Measurements from ENCODE around the gene GRID2. TPM values are rescaled to one million over a fixed set of nuclear protein-coding genes. Genes with fewer than 3 reads are reported as not detected.

The GRID2 gene
- total and polyA plus RNA-seq, 2 of the 13 experiments (the other 11 are each of a cell fraction or from before 2014, with no cell fraction given), result not detected

GRCh38 chr4:93029769-93030168 lies 726.0 kb downstream of the GRID2 start:
- Histone ChIP-seq H3K4me2 (ENCODE audit: low read depth, low read length) (no peak overlapping the region), H3K4me3 (replicated peaks in 1 of 3; ENCODE audit: insufficient read depth in 1 of 3, low read depth in 2 of 3, low read length in 3 of 3) (no peak overlapping the region), H2AFZ (ENCODE audit: low read length) (no peak overlapping the region), H3K9ac (ENCODE audit: insufficient read depth, low read depth, low read length) (no peak overlapping the region), H3K27ac (ENCODE audit: extremely low read length, insufficient read depth, low read length) (no peak overlapping the region), H4K20me1 (ENCODE audit: insufficient read depth, low read length) (no peaks in the 10 kb centered on the region), H3K36me3 (replicated peaks in 1 of 2; ENCODE audit: control insufficient read depth in 1 of 2, insufficient read depth in 2 of 2, low read length in 2 of 2) (no peaks in the 10 kb centered on the region), H3K27me3 (ENCODE audit: control insufficient read depth in 1 of 2, insufficient read depth in 2 of 2, low read length in 2 of 2) (no peaks in the 10 kb centered on the region), H3K4me1 (ENCODE audit: insufficient read depth, low read length) (no peaks in the 10 kb centered on the region), H3K79me2 (ENCODE audit: insufficient read depth, low read length) (no peaks in the 10 kb centered on the region), H3K9me3 (ENCODE audit: low read length) (no peaks in the 10 kb centered on the region)
- DNase-seq (ENCODE audit: low spot score) (no peak), ATAC-seq (no peak), FAIRE-seq (no peak)
- ChIA-PET POLR2A (no interaction called here), CTCF (ENCODE audit: low intra/inter-chr PET ratio, low total read pairs) (no interaction called here)
- in situ Hi-C loops (cut with HindIII; ENCODE audit: extremely low pct_ligation_motif_present, low pct_unique_long_range_greater_than_20kb) (no loop called here), intact Hi-C loops (cut with micrococcal nuclease; ENCODE audit: unreplicated experiment) (no loop called here)
- TF ChIP-seq MAFF (IDR thresholded peaks at IDR 0.05; ENCODE audit: low read depth, low read length) (no peak), KMT2A (CRISPR knock-in tag; IDR thresholded peaks at IDR 0.05) (no peak), ELF4 (CRISPR knock-in tag; IDR thresholded peaks at IDR 0.05; ENCODE audit: borderline replicate concordance) (no peak), ZNF550 (CRISPR knock-in tag; IDR thresholded peaks at IDR 0.05; ENCODE audit: borderline replicate concordance) (no peak), HMGXB4 (CRISPR knock-in tag; IDR thresholded peaks at IDR 0.05; ENCODE audit: borderline replicate concordance in 1 of 2, low read depth in 1 of 2) (no peak)
- BruUV-seq (replicated peaks), result no TSS peak
- WGBS (ENCODE audit: low lambda C conversion rate), result 8% methylated on average over 1 of the region's 1 CpG

- no peaks in the 10 kb centered on the region for H4K20me1 ChIP-seq (ENCODE audit: insufficient read depth, low read length)
- no peaks in the 10 kb centered on the region for H3K4me1 ChIP-seq (ENCODE audit: insufficient read depth, low read length)
- WGBS (ENCODE audit: low lambda C conversion rate), result 21% methylated on average over 3 of the region's 3 CpGs
- no peak overlapping the region for H3K4me3 ChIP-seq (replicated peaks in 1 of 3; ENCODE audit: insufficient read depth in 1 of 3, low read depth in 2 of 3, low read length in 3 of 3)
- no peak for TF ChIP-seq TGIF2 (CRISPR knock-in tag; IDR thresholded peaks at IDR 0.05)
- no peak for TF ChIP-seq CREBL2 (CRISPR knock-in tag; IDR thresholded peaks at IDR 0.05; ENCODE audit: borderline replicate concordance)
- no peak for TF ChIP-seq AGO2 (optimal IDR thresholded peaks at IDR 0.05; ENCODE audit: low read depth, low read length)
- TF ChIP-seq ZNF543 (CRISPR knock-in tag; IDR thresholded peaks at IDR 0.05), result no peak
- no peak for TF ChIP-seq ZNF567 (CRISPR knock-in tag; IDR thresholded peaks at IDR 0.05; ENCODE audit: borderline replicate concordance)
- no TSS peak for BruUV-seq (replicated peaks)
- ChIA-PET POLR2A (no interaction called here), CTCF (ENCODE audit: low intra/inter-chr PET ratio, low total read pairs) (no interaction called here)
- H3K36me3 ChIP-seq (replicated peaks in 1 of 2; ENCODE audit: control insufficient read depth in 1 of 2, insufficient read depth in 2 of 2, low read length in 2 of 2), result no peaks in the 10 kb centered on the region
- in situ Hi-C loops (cut with HindIII; ENCODE audit: extremely low pct_ligation_motif_present, low pct_unique_long_range_greater_than_20kb) (no loop called here), intact Hi-C loops (cut with micrococcal nuclease; ENCODE audit: unreplicated experiment) (no loop called here)
- FAIRE-seq (no peak), DNase-seq (ENCODE audit: low spot score) (no peak), ATAC-seq (no peak)
- H3K4me2 ChIP-seq (ENCODE audit: low read depth, low read length), result no peak overlapping the region
- no peak overlapping the region for H2AFZ ChIP-seq (ENCODE audit: low read length)
- no peaks in the 10 kb centered on the region for H3K79me2 ChIP-seq (ENCODE audit: insufficient read depth, low read length)
- no peaks in the 10 kb centered on the region for H3K27me3 ChIP-seq (ENCODE audit: control insufficient read depth in 1 of 2, insufficient read depth in 2 of 2, low read length in 2 of 2)
- no peaks in the 10 kb centered on the region for H3K9me3 ChIP-seq (ENCODE audit: low read length)
- no peak overlapping the region for H3K9ac ChIP-seq (ENCODE audit: insufficient read depth, low read depth, low read length)
- no peak overlapping the region for H3K27ac ChIP-seq (ENCODE audit: extremely low read length, insufficient read depth, low read length)
These were observed 726.9 kb downstream of the GRID2 start for GRCh38 chr4:93030670-93031069.

Measured in HepG2 (cell line).